ENCODE data around the gene PBX4.

DNA sequence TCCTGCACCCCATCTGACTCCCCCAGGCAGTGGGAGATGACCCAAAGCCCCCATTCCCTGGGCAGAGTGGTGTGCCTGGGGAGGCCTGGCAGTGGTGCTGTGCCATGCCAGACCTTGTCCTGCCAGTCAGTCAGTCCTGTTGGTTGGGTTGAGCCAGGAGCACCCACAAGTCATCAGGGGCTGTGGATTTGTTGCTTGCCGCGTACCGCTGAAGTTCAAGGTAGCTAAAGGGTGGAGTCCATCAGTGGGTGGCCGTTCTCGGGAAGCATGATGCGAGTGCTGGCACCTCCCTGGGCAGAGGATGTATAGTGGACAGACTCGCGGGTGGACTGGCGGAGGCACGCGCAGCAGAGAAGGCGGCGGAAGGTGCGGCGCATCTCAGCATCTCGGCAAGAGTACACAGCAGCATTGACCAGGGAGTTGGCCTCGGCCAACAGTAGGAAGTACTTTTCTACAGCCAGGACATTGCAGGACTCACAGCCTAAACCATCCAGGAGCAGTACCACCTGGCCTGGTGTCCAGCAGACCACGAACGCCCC is 5.6 kb upstream of the PBX4 start:
- TF ChIP-seq POLR2A (IDR thresholded peaks at IDR 0.05), result no peak
- TF ChIP-seq, protein P1, sequence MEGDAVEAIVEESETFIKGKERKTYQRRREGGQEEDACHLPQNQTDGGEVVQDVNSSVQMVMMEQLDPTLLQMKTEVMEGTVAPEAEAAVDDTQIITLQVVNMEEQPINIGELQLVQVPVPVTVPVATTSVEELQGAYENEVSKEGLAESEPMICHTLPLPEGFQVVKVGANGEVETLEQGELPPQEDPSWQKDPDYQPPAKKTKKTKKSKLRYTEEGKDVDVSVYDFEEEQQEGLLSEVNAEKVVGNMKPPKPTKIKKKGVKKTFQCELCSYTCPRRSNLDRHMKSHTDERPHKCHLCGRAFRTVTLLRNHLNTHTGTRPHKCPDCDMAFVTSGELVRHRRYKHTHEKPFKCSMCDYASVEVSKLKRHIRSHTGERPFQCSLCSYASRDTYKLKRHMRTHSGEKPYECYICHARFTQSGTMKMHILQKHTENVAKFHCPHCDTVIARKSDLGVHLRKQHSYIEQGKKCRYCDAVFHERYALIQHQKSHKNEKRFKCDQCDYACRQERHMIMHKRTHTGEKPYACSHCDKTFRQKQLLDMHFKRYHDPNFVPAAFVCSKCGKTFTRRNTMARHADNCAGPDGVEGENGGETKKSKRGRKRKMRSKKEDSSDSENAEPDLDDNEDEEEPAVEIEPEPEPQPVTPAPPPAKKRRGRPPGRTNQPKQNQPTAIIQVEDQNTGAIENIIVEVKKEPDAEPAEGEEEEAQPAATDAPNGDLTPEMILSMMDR (IDR thresholded peaks at IDR 0.05), result no peak

Measured in heart left ventricle (tissue), 13 donors.